CD14-positive monocyte (primary cell): ENCODE measurements around the gene PLEKHS1. TPM values are rescaled to one million over a fixed set of nuclear protein-coding genes. Genes with fewer than 3 reads are reported as not detected.

Experiments
- DNase-seq, 3 donors: peaks; one replicate each; pipeline ENCODE4 v3.0.0-alpha.2; 2011 to 2022
- H2AFZ ChIP-seq: 2 replicates; pipeline ENCODE4 v1.6.0; 2012; ENCODE audit warnings: mild to moderate bottlenecking, low read depth, low read length, inconsistent platforms; ENCODE audit not compliant: insufficient read depth, poor library complexity, severe bottlenecking
- H3K27ac ChIP-seq, 2 donors: 1 replicate in 1 of 2; 2 replicates in 1 of 2; pipeline ENCODE4 v1.5.1; 2012 to 2013; ENCODE audit warnings: low read length in 2 of 2, control low read depth in 1 of 2, inconsistent platforms in 1 of 2, low read depth in 1 of 2, mild to moderate bottlenecking in 1 of 2
- H3K27me3 ChIP-seq, 2 donors: one replicate each; pipeline versions ENCODE4 v1.6.0 to v1.6.1; 2011 to 2013; ENCODE audit warnings: low read length in 2 of 2; ENCODE audit not compliant: control insufficient read depth in 2 of 2, insufficient read depth in 2 of 2
- H3K36me3 ChIP-seq, 2 donors: replicated peaks in 1 of 2; 1 replicate in 1 of 2; 2 replicates in 1 of 2; pipeline versions ENCODE4 v1.5.1 to v1.6.1; 2012 to 2013; ENCODE audit warnings: low read length in 2 of 2, control low read depth in 1 of 2, inconsistent platforms in 1 of 2, mild to moderate bottlenecking in 1 of 2; ENCODE audit not compliant: insufficient read depth in 2 of 2, control insufficient read depth in 1 of 2
- H3K4me1 ChIP-seq, 2 donors: 1 replicate in 1 of 2; 2 replicates in 1 of 2; pipeline versions ENCODE4 v1.5.1 to v1.6.1; 2012 to 2013; ENCODE audit warnings: low read length in 2 of 2, control low read depth in 1 of 2, inconsistent platforms in 1 of 2, mild to moderate bottlenecking in 1 of 2, moderate library complexity in 1 of 2; ENCODE audit not compliant: insufficient read depth in 2 of 2, control insufficient read depth in 1 of 2
- H3K4me2 ChIP-seq: replicated peaks from 2 replicates; pipeline ENCODE3; 2012; ENCODE audit warnings: low read length, moderate library complexity, mild to moderate bottlenecking; ENCODE audit not compliant: poor library complexity, severe bottlenecking; ENCODE audit errors: extremely low read depth
- H3K4me3 ChIP-seq, 3 experiments: fragments of 200-600 bp in 1 of 3; sonication (generic) in 1 of 3; replicated peaks in 1 of 3; 1 replicate in 2 of 3; 2 replicates in 1 of 3; pipeline ENCODE4 v1.5.1; 2011 to 2013; ENCODE audit warnings: low read length in 3 of 3, mild to moderate bottlenecking in 3 of 3, control low read depth in 2 of 3, low read depth in 2 of 3, inconsistent platforms in 1 of 3, moderate library complexity in 1 of 3
- H3K79me2 ChIP-seq: 2 replicates; pipeline ENCODE4 v1.6.0; 2012; ENCODE audit warnings: mild to moderate bottlenecking, control low read depth, inconsistent platforms, low read length, moderate library complexity; ENCODE audit not compliant: insufficient read depth
- H3K9ac ChIP-seq: 2 replicates; pipeline ENCODE4 v1.6.0; 2017; ENCODE audit warnings: low read length, mild to moderate bottlenecking; ENCODE audit not compliant: insufficient read depth, poor library complexity, severe bottlenecking
- H3K9me3 ChIP-seq, 2 donors: replicated peaks in 1 of 2; 1 replicate in 1 of 2; 2 replicates in 1 of 2; pipeline versions ENCODE4 v1.5.1 to v1.6.1; 2012 to 2013; ENCODE audit warnings: low read length in 2 of 2, control low read depth in 1 of 2; ENCODE audit not compliant: control insufficient read depth in 1 of 2, insufficient read depth in 1 of 2
- H4K20me1 ChIP-seq: 2 replicates; pipeline ENCODE4 v1.6.0; 2012; ENCODE audit warnings: mild to moderate bottlenecking, low read length, control low read depth, moderate library complexity; ENCODE audit not compliant: insufficient read depth
- H3K27ac Mint-ChIP-seq, 7 donors: one replicate each; pipeline ENCODE4 v1.8.0; 2020; ENCODE audit warnings: mild to moderate bottlenecking in 7 of 7, mixed read lengths in 7 of 7, moderate library complexity in 6 of 7, inconsistent platforms in 2 of 7
- H3K27me3 Mint-ChIP-seq, 3 donors: one replicate each; pipeline ENCODE4 v1.8.0; 2021 to 2022; ENCODE audit warnings: low read depth in 3 of 3, mild to moderate bottlenecking in 3 of 3, mixed read lengths in 3 of 3, moderate library complexity in 3 of 3, inconsistent platforms in 1 of 3
- H3K36me3 Mint-ChIP-seq, 2 donors: one replicate each; pipeline ENCODE4 v1.8.0; 2020; ENCODE audit warnings: mixed read lengths in 2 of 2, inconsistent platforms in 1 of 2, mild to moderate bottlenecking in 1 of 2
- H3K4me1 Mint-ChIP-seq: one replicate; pipeline ENCODE4 v1.8.0; 2020; ENCODE audit warnings: mild to moderate bottlenecking, mixed read lengths
- H3K4me3 Mint-ChIP-seq, 2 donors: one replicate each; pipeline ENCODE4 v1.8.0; 2020; ENCODE audit warnings: mild to moderate bottlenecking in 2 of 2, mixed read lengths in 2 of 2, moderate library complexity in 1 of 2
- H3K9me3 Mint-ChIP-seq, 7 donors: one replicate each; pipeline ENCODE4 v1.8.0; 2020 to 2022; ENCODE audit warnings: mixed read lengths in 7 of 7, mild to moderate bottlenecking in 6 of 7, moderate library complexity in 6 of 7, inconsistent platforms in 2 of 7
- WGBS: methylation state at CpG from one replicate; pipeline ENCODE4 v1.1.5; 2013; ENCODE audit warnings: missing lambda C conversion rate; ENCODE audit not compliant: insufficient coverage; 5-methylcytosine and 5-hydroxymethylcytosine counted together
- intact Hi-C, 2 donors: fragments of 100-400 bp; cut with micrococcal nuclease; formaldehyde crosslinking; loops; one replicate each; pipeline versions ENCODE4 v1.15.0 to v1.15.1; 2023
- polyA plus RNA-seq, 3 donors: library from polyadenylated mRNA; depleted of rRNA in 1 of 3; unstranded in 2 of 3; stranded (reverse) in 1 of 3; fragments of 300-500 nt in 2 of 3; fragments of >200 nt in 1 of 3; fragmentation: Illumina TruSeq in 2 of 3; gene quantifications; 1 replicate in 2 of 3; 2 replicates in 1 of 3; pipeline ENCODE4 v1.2.3, GENCODE V29; 2012 to 2021
- TF ChIP-seq, protein P1 (sequence below): fragments of 200-600 bp; IDR thresholded peaks from one replicate; pipeline ENCODE4 v1.8.0; 2022; ENCODE audit warnings: antibody characterized with exemption, mild to moderate bottlenecking

PLEKHS1 gene
- polyA plus RNA-seq, 3 donors = 0.08 TPM; not detected in 2

DNA sequence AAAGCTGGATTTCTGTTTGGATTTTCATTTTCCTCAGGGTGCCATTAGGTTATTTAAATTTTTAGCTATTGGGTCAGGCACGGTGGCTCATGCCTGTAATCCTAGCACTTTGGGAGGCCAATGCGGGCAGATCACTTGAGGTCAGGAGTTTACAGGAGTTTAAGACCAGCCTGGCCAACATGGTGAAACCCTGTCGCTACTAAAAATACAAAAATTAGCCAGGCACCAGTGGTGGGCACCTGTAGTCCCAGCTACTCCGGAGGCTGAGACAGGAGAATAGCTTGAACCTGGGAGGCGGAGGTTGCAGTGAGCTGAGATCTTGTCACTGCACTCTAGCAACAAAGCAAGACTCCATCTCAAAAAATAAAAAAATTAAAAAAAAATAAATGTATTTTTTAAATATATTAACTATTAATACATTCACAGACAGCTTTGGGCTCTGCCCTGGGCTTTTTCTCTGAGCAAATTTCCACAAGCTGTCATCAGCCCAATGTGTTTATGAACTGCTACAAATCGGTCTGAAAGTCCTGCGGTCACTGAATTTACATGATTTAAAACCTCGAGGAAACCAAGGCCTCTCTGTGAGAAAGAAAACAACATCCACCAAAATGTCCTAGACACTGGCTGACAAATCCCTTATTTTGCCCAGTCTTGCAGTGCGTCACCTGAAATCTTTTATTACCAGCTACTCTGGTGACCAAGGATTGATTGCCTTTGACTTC is 19.2 kb upstream of the PLEKHS1 start:
- no peak overlapping the region for H3K27ac Mint-ChIP-seq

DNA sequence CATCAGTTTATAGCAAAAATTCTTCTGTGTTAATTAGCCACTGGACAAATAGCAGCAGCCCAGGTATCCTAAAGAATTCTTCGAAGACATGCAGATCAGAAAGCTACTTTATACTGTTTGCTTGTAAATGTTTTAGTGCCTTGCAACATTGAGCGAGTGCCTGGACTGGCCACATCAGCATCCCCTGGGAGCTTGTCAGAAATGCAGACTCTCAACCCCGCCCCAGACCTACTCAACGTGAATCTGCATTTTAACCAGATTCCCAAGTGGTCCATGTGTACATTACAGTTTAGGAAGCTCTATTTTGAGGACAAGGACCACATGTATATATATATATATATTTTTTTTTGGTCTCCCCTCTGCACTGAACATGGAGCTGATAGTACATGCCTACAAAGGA is 18.5 kb upstream of the PLEKHS1 start:
- no peak overlapping the region for H3K4me3 Mint-ChIP-seq
- H3K36me3 Mint-ChIP-seq = peaks cover 24 to 28% of the 10 kb centered on the region in 2 donors
- Histone ChIP-seq H3K27ac (no peak overlapping the region), H3K79me2 (no peaks in the 10 kb centered on the region), H3K27me3 (no peaks in the 10 kb centered on the region), H3K4me2 (no peak overlapping the region), H3K36me3 (peaks cover 3 to 28% of the 10 kb centered on the region in 2 donors), H3K4me1 (no peaks in the 10 kb centered on the region), H2AFZ (no peak overlapping the region), H3K4me3 (no peak overlapping the region), H3K9me3 (no peaks in the 10 kb centered on the region), H3K9ac (no peak overlapping the region), H4K20me1 (no peaks in the 10 kb centered on the region)
- H3K27ac Mint-ChIP-seq = no peak overlapping the region
- TF ChIP-seq, protein P1, sequence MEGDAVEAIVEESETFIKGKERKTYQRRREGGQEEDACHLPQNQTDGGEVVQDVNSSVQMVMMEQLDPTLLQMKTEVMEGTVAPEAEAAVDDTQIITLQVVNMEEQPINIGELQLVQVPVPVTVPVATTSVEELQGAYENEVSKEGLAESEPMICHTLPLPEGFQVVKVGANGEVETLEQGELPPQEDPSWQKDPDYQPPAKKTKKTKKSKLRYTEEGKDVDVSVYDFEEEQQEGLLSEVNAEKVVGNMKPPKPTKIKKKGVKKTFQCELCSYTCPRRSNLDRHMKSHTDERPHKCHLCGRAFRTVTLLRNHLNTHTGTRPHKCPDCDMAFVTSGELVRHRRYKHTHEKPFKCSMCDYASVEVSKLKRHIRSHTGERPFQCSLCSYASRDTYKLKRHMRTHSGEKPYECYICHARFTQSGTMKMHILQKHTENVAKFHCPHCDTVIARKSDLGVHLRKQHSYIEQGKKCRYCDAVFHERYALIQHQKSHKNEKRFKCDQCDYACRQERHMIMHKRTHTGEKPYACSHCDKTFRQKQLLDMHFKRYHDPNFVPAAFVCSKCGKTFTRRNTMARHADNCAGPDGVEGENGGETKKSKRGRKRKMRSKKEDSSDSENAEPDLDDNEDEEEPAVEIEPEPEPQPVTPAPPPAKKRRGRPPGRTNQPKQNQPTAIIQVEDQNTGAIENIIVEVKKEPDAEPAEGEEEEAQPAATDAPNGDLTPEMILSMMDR = no peak
- peaks cover 0 to 3% (median 0%) of the 10 kb centered on the region in 3 donors for H3K27me3 Mint-ChIP-seq
- DNase-seq = no peak
- H3K9me3 Mint-ChIP-seq = peaks cover 0 to 6% (median 0%) of the 10 kb centered on the region in 7 donors
- no peaks in the 10 kb centered on the region for H3K4me1 Mint-ChIP-seq
- intact Hi-C loops = no loop called here
- 100% methylated on average over 1 of the region's 4 CpGs for WGBS

More for the DNA sequence above, 19.2 kb upstream of the PLEKHS1 start:
- Mint-ChIP-seq H3K4me3 (no peak overlapping the region), H3K36me3 (peaks cover 29 to 33% of the 10 kb centered on the region in 2 donors), H3K27me3 (no peaks in the 10 kb centered on the region), H3K9me3 (peaks cover 0 to 6% (median 0%) of the 10 kb centered on the region in 7 donors), H3K4me1 (no peaks in the 10 kb centered on the region)
- H4K20me1 ChIP-seq = no peaks in the 10 kb centered on the region
- no peak overlapping the region for H2AFZ ChIP-seq
- no peak overlapping the region for H3K27ac ChIP-seq
- no peaks in the 10 kb centered on the region for H3K9me3 ChIP-seq
- H3K79me2 ChIP-seq = no peaks in the 10 kb centered on the region
- no peaks in the 10 kb centered on the region for H3K27me3 ChIP-seq
- TF ChIP-seq, protein P1 = no peak
- H3K4me1 ChIP-seq = no peaks in the 10 kb centered on the region
- intact Hi-C loops = no loop called here
- peaks cover 3 to 29% of the 10 kb centered on the region in 2 donors for H3K36me3 ChIP-seq
- H3K9ac ChIP-seq = no peak overlapping the region
- DNase-seq = no peak
- WGBS = 86% methylated on average over 6 of the region's 9 CpGs
- no peak overlapping the region for H3K4me3 ChIP-seq
- no peak overlapping the region for H3K4me2 ChIP-seq
